ENCODE results near the gene P2RX7.
"Not testable (repeated sequence)": the region's sequence is repeated elsewhere in the genome, so short reads cannot be mapped to it uniquely, and the experiment has no call there.

Gene P2RX7

GRCh38 chr12:121135320-121135719 is 2.6 kb downstream of the P2RX7 start:
- DNase-seq (ENCODE audit: low read depth, low spot score): no peak

- no peak for DNase-seq (ENCODE audit: low read depth, low spot score)
Measured at GRCh38 chr12:121137512-121137911, 4.8 kb downstream of the P2RX7 start.

DNA sequence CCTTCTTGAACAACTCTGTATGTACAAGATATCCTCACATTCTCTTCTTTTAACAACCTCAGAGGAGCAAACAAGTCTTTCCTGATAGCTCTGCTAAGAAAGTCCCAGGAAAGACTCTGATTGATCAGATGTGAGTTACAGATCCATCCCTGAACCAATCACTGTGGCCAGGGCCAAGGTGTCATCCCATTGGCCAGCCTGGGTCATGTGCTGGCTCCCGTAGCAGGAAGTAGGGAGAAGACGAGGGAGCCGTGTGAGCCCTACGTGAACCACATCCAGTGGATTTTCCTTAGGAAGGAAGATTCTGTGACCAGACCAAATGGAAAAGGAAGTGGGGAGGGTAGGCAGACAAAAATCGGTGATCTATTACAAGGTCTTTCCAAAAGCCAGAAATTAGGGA is 5.6 kb downstream of the P2RX7 start:
- peak; percentile 10 for DNase-seq (ENCODE audit: low read depth, low spot score)

DNA sequence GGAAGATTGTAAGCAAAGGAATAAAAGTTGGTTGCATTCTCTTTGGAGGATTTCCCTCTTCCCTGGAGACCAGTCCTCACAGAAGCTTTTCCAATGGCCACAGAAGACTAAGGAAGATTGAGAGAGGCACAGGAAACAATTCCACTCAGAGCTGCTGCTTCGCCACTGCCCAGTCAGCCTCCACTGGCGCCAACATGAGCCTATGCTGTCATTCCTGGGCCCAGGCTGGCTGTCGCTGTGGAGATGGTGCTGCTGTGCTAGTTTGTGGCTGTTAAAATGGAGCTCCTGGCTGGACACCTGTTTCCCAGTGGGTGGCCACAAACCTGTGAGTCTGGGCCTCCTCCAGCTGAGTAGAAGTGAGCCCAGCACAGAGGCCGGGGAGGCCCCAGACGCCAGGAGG is 6.6 kb downstream of the P2RX7 start:
- DNase-seq (ENCODE audit: low read depth, low spot score): no peak

DNA sequence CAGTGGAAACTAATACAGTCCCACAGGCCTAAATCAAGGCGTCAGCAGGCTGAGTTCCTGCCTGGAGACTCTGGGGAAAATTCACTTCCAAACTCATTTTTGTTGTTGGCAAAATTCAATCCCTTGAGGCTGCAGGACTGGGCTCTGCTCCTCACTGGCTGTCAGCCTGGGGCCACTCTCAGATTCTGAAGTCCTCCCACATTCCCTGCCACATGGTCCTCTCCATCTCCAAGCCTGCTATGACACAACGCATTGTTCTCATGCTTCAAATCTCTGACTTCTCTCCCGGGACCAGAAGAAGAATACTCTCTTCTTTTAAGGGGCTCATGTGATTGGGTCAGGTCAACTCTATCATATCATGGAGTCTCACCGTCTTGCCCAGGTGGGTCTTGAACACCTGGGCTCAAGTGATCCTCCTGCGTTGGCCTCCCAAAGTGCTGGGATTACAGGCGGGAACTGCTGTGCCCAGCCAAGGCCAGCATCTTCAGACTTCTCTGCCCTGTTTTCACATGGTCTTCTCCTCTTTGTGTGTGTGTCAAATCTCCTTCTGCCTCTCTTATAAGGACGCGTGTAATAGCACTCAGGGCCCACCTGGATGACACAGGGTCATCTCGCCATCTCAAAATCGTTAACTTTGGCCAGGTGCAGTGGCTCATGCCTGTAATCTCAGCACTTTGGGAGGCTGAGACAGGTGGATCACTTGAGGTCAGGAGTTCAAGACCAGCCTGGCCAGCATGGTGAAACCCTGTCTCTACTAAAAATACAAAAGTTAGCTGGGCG is 9.7 kb downstream of the P2RX7 start:
- no peak for DNase-seq (ENCODE audit: low read depth, low spot score)

GRCh38 chr12:121144416-121144914 is 11.8 kb downstream of the P2RX7 start:
- no peak for DNase-seq (ENCODE audit: low read depth, low spot score)

DNA sequence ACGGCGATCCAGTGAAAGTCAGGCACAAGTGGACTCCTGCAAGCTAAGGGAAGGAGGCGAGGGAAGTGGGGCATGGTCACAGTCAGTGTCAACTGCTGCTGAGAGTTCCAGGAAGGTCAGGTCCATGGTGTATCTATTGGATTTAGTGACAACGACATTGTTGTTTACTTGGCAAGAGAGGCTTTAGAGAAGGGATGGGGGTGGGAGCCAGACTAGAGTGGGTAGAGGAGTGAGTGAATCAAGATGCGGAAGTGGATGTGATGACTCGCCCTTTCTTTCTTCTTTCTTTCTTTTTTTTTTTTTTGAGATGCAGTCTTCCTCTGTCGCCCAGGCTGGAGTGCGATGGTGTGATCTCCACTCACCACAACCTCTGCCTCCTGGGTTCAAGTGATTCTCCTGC is 12.5 kb downstream of the P2RX7 start:
- DNase-seq (ENCODE audit: low read depth, low spot score): no peak

- not testable (repeated sequence) for DNase-seq (ENCODE audit: low read depth, low spot score)
Measured at GRCh38 chr12:121149289-121149688, 16.6 kb downstream of the P2RX7 start.

DNA sequence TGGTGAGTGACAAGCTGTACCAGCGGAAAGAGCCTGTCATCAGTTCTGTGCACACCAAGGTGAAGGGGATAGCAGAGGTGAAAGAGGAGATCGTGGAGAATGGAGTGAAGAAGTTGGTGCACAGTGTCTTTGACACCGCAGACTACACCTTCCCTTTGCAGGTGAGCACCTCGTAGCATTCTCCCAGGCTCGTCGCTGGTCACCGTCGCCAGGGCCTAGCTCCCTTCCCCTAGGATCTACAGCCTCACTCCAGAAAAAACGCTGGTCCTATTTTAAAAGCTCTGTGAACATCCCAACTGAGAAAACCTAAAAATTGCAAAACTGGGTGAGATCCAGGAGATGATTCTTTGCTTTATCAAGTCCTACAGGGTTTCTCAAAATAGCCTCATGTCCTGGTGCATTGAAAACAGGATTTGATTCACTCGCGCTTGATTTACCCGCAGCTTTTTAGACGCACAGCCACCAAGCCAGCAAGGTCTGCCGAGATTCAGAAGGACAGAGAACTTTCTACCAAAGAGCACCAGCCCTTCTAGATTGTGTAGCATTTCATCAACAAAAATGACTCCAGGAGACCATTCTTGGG is 22.2 kb downstream of the P2RX7 start:
- no peak for DNase-seq (ENCODE audit: low read depth, low spot score)

- no peak for DNase-seq (ENCODE audit: low read depth, low spot score)
Measured at GRCh38 chr12:121156365-121156764, 23.7 kb downstream of the P2RX7 start.

DNA sequence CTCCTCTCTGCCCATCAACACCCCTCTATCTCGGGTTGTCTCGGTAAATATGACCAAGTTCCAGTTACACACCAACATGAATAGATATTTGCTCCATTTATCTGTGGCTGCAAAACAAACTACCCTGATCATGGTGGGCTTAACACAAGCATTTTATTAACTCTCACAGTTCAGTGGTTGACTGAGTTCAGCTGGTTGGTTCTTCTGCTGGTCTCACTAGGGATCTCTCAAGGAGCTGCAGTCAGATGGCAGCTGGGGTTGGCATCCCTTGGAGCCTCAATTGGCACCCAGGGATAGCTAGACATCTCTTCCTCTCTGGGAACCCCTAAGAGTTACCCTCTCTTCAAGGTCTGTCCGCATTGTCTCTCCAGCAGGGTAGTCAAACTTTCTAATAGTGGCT is 25.4 kb downstream of the P2RX7 start:
- DNase-seq (ENCODE audit: low read depth, low spot score): no peak

- DNase-seq (ENCODE audit: low read depth, low spot score): not testable (repeated sequence)
Measured at GRCh38 chr12:121158728-121159351, 26.2 kb downstream of the P2RX7 start.

DNA sequence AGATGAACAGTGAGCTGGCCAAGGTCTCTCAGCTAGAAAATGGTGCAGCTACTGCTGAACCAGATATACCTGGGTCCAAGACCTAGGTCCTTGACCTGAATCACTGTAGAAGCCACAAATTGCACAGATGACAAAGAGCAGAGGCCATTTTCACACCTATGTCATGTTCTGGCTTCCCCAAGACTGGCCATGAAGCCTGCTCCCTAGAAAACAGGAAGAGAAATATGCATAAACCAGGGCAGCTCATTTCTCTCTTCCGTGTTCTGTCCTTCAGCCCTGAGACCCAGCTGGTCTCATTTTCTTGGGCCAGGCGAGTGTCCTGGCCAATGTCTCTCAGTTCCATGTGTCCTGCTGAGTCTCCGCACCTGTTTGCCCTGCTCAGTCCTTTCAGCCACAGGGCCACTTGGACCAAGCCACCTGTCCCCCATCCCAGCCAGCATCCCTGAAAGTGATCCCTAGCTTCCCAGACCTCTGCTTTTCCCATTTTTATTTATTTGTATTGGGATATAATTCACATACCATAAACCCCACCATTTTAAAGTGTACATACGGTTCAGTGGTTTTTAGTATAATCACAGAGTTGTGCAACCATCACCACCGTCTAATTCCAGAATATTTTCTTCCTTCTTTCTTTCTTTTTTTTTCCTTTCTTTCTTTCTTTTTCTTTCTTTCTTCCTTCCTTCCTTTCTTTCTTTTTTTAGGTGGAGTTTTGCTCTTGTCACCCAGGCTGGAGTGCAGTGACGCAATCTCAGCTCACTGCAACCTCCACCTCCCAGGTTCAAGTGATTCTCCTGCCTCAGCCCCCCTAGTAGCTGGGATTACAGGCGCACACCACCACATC is 27.0 kb downstream of the P2RX7 start:
- DNase-seq (ENCODE audit: low read depth, low spot score): no peak

DNA sequence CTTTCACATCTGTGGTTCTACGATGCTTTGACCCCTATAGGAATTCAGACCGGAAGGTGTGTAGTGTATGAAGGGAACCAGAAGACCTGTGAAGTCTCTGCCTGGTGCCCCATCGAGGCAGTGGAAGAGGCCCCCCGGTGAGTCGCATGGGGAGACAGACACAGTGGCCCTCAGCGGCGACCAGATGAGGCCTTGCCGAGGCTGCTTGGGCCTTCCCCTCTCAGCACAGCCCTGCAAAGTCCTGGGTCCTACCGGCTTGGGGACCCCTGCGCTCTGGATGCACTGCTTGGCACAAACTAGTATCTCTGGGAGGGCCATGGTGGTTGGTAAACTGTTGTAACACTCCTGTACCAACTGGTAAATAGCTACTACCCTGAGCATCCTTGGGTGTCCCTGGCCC is 29.7 kb downstream of the P2RX7 start:
- DNase-seq (ENCODE audit: low read depth, low spot score): no peak

- DNase-seq (ENCODE audit: low read depth, low spot score): no peak
Measured at GRCh38 chr12:121162985-121163384, 30.3 kb downstream of the P2RX7 start.

GRCh38 chr12:121164839-121165238 is 32.2 kb downstream of the P2RX7 start:
- not testable (repeated sequence) for DNase-seq (ENCODE audit: low read depth, low spot score)

DNA sequence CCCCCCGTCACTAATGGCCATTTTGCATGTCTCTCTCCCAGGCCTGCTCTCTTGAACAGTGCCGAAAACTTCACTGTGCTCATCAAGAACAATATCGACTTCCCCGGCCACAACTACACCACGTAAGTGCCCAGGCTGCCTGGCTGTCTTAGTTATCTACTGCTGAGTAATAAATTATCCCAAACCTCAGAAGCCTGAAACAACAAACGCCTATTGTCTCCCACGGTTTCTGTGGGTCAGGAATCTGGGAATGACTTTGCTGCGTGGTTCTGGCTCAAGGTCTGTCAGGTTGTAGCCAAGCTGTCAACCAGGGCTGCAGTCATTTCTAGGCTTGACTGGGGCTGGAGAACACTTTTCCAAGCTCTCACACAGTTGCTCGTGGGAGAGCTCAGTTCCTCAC is 32.6 kb downstream of the P2RX7 start:
- DNase-seq (ENCODE audit: low read depth, low spot score): no peak

DNA sequence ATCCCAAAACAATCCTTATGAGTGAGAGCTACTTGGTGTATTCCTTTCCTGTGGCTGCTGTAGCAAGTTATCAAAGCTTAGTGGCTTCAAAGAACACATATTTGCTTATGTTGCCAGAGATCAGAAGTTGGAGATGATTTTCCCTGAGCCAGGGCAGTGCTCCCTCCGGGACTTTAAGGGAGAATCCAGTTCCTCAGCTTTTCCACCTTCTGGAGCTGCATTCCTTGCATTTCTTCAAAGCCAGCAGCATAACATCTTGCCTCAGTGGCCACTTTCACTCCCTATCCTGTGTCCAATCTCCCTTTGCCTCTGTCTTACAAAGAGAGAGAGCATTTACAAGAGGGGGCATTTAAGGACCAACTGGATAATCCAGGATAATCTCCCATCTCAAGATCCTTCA is 33.7 kb downstream of the P2RX7 start:
- DNase-seq (ENCODE audit: low read depth, low spot score): peak; percentile 78

GRCh38 chr12:121167232-121167820 is 34.6 kb downstream of the P2RX7 start:
- DNase-seq (ENCODE audit: low read depth, low spot score): peak; percentile 9

DNA sequence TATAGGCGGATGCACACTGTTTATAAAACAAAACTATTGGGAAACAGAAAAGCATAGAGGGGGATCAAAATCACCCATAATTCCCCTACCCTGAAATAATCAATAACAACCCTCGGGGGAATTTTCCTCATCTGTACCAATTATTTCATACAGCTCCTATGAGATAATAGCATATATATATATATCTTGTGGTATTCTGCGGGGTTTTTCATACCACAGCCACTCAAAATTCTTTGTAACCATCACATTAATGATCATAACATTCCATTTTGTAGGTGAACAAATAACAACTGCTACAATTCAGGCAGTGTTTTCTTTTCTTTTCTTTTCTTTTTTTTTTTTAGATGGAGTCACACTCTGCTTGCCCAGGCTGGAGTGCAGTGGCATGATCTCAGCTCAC is 35.3 kb downstream of the P2RX7 start:
- DNase-seq (ENCODE audit: low read depth, low spot score): no peak

- DNase-seq (ENCODE audit: low read depth, low spot score): peak; percentile 7
Measured at GRCh38 chr12:121170151-121170550, 37.5 kb downstream of the P2RX7 start.
